KMS-11 (cell line): ENCODE results near the gene TMEM165.

Experiments
- H2AFZ ChIP-seq: fragments of 200-600 bp; sonication (generic); 2 replicates; pipeline ENCODE4 v1.6.1; 2016; ENCODE audit warnings: antibody characterized with exemption, mixed run types, low read depth
- H3K27ac ChIP-seq: fragments of 200-600 bp; sonication (generic); 2 replicates; pipeline ENCODE4 v1.6.1; 2016; ENCODE audit warnings: mild to moderate bottlenecking, mixed run types
- H3K27me3 ChIP-seq: fragments of 200-600 bp; sonication (generic); 2 replicates; pipeline ENCODE4 v1.6.1; 2017; ENCODE audit warnings: mild to moderate bottlenecking, low read depth, mixed run types, moderate library complexity; ENCODE audit not compliant: insufficient read depth
- H3K36me3 ChIP-seq: fragments of 200-600 bp; sonication (generic); 2 replicates; pipeline ENCODE4 v1.6.1; 2017; ENCODE audit warnings: mild to moderate bottlenecking, mixed run types; ENCODE audit not compliant: insufficient read depth
- H3K4me1 ChIP-seq: fragments of 200-600 bp; sonication (generic); 2 replicates; pipeline ENCODE4 v1.6.1; 2016; ENCODE audit warnings: mild to moderate bottlenecking, low read depth, mixed run types; ENCODE audit not compliant: poor library complexity, severe bottlenecking
- H3K4me2 ChIP-seq: fragments of 200-600 bp; sonication (generic); 2 replicates; pipeline ENCODE4 v1.7.0; 2016; ENCODE audit warnings: mild to moderate bottlenecking, mixed run types
- H3K4me3 ChIP-seq: fragments of 200-600 bp; sonication (generic); IDR thresholded peaks from 2 replicates; pipeline ENCODE4 v1.6.1; 2017; ENCODE audit warnings: low read depth, low read length, mixed read lengths; ENCODE audit not compliant: insufficient read depth
- H3K79me2 ChIP-seq: fragments of 200-600 bp; sonication (generic); 2 replicates; pipeline ENCODE4 v1.6.1; 2016; ENCODE audit warnings: low read depth, mixed run types; ENCODE audit not compliant: insufficient read depth
- H3K9ac ChIP-seq: fragments of 200-600 bp; sonication (generic); 2 replicates; pipeline ENCODE4 v1.6.1; 2016; ENCODE audit warnings: mild to moderate bottlenecking, mixed run types
- H4K20me1 ChIP-seq: fragments of 200-600 bp; sonication (generic); 2 replicates; pipeline ENCODE4 v1.6.1; 2016; ENCODE audit warnings: mild to moderate bottlenecking, mixed run types; ENCODE audit not compliant: insufficient read depth
- TF ChIP-seq, protein P1 (sequence below): fragments of 200-600 bp; sonication (generic); conservative IDR thresholded peaks from 2 replicates; pipeline ENCODE4 v1.6.1; 2017; ENCODE audit warnings: low read depth, mild to moderate bottlenecking, antibody characterized with exemption, low read length, moderate library complexity, mixed read lengths

TMEM165 gene, protein sequence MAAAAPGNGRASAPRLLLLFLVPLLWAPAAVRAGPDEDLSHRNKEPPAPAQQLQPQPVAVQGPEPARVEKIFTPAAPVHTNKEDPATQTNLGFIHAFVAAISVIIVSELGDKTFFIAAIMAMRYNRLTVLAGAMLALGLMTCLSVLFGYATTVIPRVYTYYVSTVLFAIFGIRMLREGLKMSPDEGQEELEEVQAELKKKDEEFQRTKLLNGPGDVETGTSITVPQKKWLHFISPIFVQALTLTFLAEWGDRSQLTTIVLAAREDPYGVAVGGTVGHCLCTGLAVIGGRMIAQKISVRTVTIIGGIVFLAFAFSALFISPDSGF

DNA sequence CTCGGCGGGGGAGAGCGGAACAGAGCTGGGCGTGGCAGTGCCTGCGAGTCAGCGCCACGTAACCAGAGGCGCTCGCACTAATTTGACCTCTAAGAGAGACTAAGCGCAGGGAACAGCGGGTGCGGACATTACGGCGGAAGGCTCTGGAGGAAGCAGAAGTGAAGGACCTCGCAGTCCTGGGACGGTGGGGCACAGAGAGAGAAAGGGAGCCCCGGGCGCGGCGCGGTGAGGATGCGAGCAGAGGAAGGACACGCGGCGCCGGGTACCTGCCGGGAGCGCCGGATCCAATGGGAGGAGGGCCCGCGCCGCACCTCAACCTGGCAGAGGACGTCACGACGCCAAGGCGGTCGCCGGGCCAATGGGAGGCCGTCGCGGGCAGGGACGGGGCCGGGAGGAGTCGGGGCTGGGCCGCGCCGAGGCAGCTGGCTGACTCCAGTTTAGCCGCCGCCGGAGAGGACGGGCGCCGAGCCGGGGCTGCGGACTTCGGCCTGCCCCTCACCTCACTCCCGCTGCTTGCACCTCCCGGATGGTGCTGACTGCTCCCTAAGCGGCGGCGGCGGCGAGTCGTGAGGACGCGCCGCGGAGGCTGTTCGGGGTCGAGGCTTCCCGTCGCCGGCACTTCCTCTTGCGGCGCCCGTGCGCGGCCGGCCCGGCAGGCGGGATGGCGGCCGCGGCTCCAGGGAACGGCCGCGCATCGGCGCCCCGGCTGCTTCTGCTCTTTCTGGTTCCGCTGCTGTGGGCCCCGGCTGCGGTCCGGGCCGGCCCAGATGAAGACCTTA lies at the start of gene TMEM165:
Gene TMEM165 (plus strand): TSS at position 429 of the 779 bp plus-strand sequence. CDS start 233 bp downstream, at position 662.
- Histone ChIP-seq H3K4me1 (peaks cover 36% of the 10 kb centered on the region), H3K36me3 (no peaks in the 10 kb centered on the region), H3K4me3 (peak within 1 kb of the TSS; percentile 94), H3K4me2 (peak within 1 kb of the TSS; percentile 46), H3K79me2 (peaks cover 43% of the 10 kb centered on the region), H4K20me1 (peaks cover 13% of the 10 kb centered on the region), H2AFZ (peak within 1 kb of the TSS; percentile 58), H3K27me3 (no peaks in the 10 kb centered on the region), H3K9ac (peak within 1 kb of the TSS; percentile 78), H3K27ac (peak within 1 kb of the TSS; percentile 77)
- TF ChIP-seq, protein P1, sequence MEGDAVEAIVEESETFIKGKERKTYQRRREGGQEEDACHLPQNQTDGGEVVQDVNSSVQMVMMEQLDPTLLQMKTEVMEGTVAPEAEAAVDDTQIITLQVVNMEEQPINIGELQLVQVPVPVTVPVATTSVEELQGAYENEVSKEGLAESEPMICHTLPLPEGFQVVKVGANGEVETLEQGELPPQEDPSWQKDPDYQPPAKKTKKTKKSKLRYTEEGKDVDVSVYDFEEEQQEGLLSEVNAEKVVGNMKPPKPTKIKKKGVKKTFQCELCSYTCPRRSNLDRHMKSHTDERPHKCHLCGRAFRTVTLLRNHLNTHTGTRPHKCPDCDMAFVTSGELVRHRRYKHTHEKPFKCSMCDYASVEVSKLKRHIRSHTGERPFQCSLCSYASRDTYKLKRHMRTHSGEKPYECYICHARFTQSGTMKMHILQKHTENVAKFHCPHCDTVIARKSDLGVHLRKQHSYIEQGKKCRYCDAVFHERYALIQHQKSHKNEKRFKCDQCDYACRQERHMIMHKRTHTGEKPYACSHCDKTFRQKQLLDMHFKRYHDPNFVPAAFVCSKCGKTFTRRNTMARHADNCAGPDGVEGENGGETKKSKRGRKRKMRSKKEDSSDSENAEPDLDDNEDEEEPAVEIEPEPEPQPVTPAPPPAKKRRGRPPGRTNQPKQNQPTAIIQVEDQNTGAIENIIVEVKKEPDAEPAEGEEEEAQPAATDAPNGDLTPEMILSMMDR: no peak

DNA sequence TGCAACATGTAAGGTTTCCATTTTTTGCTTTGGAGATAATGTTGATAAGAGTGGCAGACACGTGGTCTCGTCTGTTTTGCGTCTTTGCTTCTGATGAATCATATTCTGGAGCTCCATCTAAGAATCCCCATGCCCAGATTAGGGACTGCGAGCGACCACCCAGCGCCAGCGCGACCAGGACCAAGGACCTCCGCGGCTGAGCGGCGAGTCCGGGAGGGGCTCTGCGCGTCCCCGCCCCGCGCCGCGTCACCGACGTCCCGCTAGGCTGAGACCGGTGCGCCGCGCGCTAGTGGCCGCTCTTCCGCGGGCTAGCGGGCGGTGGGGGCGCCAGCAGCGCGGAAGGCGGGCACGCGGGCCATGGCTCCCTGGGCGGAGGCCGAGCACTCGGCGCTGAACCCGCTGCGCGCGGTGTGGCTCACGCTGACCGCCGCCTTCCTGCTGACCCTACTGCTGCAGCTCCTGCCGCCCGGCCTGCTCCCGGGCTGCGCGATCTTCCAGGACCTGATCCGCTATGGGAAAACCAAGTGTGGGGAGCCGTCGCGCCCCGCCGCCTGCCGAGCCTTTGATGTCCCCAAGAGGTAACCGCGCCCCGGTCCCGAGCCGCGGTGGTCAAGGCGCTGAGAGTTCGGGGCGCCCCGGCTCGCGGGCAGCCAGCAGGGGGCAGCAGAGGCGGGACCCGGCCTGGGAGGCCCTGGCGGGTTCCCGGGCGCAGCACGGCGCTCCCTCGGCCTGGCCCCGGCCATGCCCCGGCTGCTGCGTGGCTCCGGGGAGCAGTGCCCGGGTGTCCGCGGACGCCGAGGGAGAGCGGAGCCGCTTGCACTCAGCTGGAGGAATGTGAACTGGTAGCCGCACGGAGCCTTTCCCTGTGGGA lies 49.5 kb upstream of the TMEM165 start, which contains the start of gene SRD5A3:
Gene SRD5A3 (plus strand): TSS at position 263 of the 871 bp plus-strand sequence. CDS start 95 bp downstream, at position 358.
- Histone ChIP-seq H3K9ac (peak within 1 kb of the TSS; percentile 91), H3K27ac (peak within 1 kb of the TSS; percentile 88)

DNA sequence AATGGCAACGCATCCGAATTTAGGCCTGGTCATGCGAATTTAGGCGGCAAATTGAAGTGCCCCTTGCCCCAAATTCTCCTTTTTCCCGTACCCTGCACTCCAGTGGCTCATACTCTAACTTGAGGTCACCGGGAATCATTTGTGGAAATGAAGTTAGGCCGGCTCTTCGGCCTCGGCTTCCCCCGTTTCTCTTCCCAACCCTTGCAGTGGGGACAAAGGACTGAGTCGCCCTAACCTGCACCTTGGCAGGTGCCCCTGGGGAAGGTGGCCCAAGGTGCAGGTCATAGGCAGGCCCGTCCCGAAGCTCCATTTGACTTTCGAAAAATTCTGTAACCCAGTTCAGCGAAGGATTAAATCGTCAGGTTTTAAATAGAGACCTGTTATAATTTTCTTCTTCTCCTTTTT lies 48.9 kb upstream of the TMEM165 start:
- peak overlapping the region; percentile 79 for H2AFZ ChIP-seq
- no peaks in the 10 kb centered on the region for H4K20me1 ChIP-seq
- H3K79me2 ChIP-seq: 0 out of 2 replicates have a peak, but pooled peaks cover 3% of the 10 kb centered on the region
- H3K4me2 ChIP-seq: peak overlapping the region; percentile 69
- peak overlapping the region; percentile 88 for H3K27ac ChIP-seq
- H3K4me3 ChIP-seq: peak overlapping the region; percentile 91
- H3K27me3 ChIP-seq: no peaks in the 10 kb centered on the region
- peak overlapping the region; percentile 91 for H3K9ac ChIP-seq
- H3K36me3 ChIP-seq: no peaks in the 10 kb centered on the region
- TF ChIP-seq, protein P1: no peak; the same call in 1 of the 2 replicates
- peaks cover 25% of the 10 kb centered on the region for H3K4me1 ChIP-seq

More for the DNA sequence above, 49.5 kb upstream of the TMEM165 start, which contains the start of gene SRD5A3:
- Histone ChIP-seq H3K4me2 (peak within 1 kb of the TSS; percentile 69), H2AFZ (peak within 1 kb of the TSS; percentile 79), H3K4me3 (peak within 1 kb of the TSS; percentile 91), H3K27me3 (no peaks in the 10 kb centered on the region), H3K4me1 (peaks cover 25% of the 10 kb centered on the region), H3K36me3 (no peaks in the 10 kb centered on the region), H3K79me2 (0 out of 2 replicates have a peak, but pooled peaks cover 3% of the 10 kb centered on the region), H4K20me1 (no peaks in the 10 kb centered on the region)
- TF ChIP-seq, protein P1: peak; percentile 84
